PFSK-1 (cell line): ENCODE data around the gene OMA1.

ENCODE experiments used
- POLR2AphosphoS5 ChIP-seq: IDR thresholded peaks from 2 replicates; pipeline ENCODE4 v1.6.1; 2012; ENCODE audit warnings: low read depth, mild to moderate bottlenecking, control low read depth, low read length, moderate library complexity
- TF ChIP-seq, protein P1 (sequence below), 2 experiments: IDR thresholded peaks; 2 replicates each; pipeline versions ENCODE4 v1.6.1 to v1.8.0; 2011 to 2012; ENCODE audit warnings: low read depth in 2 of 2, low read length in 2 of 2, control low read depth in 1 of 2, inconsistent platforms in 1 of 2, mild to moderate bottlenecking in 1 of 2, moderate library complexity in 1 of 2; ENCODE audit not compliant: insufficient read depth in 1 of 2

DNA sequence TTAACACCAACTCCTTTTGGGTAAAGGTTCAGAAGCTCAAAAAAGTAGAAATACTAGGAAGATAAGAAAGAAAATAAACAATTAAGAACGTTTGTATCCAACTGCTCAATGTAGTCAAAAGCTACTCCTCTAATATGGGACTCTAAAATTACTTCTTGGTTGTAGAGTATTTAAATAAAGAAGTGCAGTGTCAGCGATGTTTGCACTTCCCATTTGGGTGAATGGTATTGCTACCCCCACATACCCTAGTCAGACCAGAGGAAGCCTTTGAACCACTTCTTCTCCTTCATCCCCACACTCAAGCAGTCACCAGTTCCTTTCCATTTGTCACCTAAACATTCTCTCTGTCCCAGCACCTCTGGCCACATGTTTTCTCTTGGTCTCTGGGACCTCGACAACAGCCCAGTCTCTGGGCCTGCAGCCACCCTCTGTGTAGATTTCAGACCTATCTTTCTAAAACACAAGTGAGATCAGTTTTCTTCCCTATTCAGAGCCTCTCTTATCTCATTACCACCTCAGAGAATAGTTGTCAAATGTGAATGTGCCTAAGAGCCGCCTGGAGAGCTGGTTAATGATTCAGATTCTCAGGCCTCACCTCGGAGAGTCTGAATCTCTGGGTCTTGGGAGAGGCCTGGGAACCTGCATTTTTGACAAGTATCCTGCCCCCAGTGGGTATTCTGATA is 109.8 kb downstream of the OMA1 start:
- TF ChIP-seq, protein P1, sequence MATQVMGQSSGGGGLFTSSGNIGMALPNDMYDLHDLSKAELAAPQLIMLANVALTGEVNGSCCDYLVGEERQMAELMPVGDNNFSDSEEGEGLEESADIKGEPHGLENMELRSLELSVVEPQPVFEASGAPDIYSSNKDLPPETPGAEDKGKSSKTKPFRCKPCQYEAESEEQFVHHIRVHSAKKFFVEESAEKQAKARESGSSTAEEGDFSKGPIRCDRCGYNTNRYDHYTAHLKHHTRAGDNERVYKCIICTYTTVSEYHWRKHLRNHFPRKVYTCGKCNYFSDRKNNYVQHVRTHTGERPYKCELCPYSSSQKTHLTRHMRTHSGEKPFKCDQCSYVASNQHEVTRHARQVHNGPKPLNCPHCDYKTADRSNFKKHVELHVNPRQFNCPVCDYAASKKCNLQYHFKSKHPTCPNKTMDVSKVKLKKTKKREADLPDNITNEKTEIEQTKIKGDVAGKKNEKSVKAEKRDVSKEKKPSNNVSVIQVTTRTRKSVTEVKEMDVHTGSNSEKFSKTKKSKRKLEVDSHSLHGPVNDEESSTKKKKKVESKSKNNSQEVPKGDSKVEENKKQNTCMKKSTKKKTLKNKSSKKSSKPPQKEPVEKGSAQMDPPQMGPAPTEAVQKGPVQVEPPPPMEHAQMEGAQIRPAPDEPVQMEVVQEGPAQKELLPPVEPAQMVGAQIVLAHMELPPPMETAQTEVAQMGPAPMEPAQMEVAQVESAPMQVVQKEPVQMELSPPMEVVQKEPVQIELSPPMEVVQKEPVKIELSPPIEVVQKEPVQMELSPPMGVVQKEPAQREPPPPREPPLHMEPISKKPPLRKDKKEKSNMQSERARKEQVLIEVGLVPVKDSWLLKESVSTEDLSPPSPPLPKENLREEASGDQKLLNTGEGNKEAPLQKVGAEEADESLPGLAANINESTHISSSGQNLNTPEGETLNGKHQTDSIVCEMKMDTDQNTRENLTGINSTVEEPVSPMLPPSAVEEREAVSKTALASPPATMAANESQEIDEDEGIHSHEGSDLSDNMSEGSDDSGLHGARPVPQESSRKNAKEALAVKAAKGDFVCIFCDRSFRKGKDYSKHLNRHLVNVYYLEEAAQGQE (IDR thresholded peaks at IDR 0.05; ENCODE audit: insufficient read depth in 1 of 2, low read depth in 2 of 2, low read length in 2 of 2): no peak
- no peak for TF ChIP-seq POLR2AphosphoS5
